Measurements from ENCODE around the gene SIN3A. TPM values are rescaled to one million over a fixed set of nuclear protein-coding genes. Genes with fewer than 3 reads are reported as not detected.

SIN3A gene
- total and polyA plus RNA-seq, 2 experiments from 2014 or later, result 13.9 to 27.7 TPM

- Histone ChIP-seq H3K9me2 (ENCODE audit: insufficient read depth) (no peaks in the 10 kb centered on the region), H3K79me2 (ENCODE audit: insufficient read depth) (no peaks in the 10 kb centered on the region), H3K9ac (no peak overlapping the region), H3K4me1 (ENCODE audit: insufficient read depth) (no peaks in the 10 kb centered on the region), H3K27me3 (replicated peaks; ENCODE audit: insufficient read depth) (no peaks in the 10 kb centered on the region), H2AFZ (no peak overlapping the region), H4K20me1 (ENCODE audit: insufficient read depth) (no peaks in the 10 kb centered on the region), H3F3A (ENCODE audit: insufficient read depth) (no peaks in the 10 kb centered on the region), H3K9me3 (ENCODE audit: low read depth) (no peaks in the 10 kb centered on the region), H3K27ac (no peak overlapping the region), H3K4me2 (ENCODE audit: unreplicated experiment) (no peak overlapping the region), H3K36me3 (ENCODE audit: low read depth) (no peaks in the 10 kb centered on the region), H3K4me3 (no peak overlapping the region)
- WGBS, 2 experiments (ENCODE audit: low coverage in 1 of 2, low lambda C conversion rate in 2 of 2, missing lambda C conversion rate in 2 of 2), result 91 to 96% methylated on average over 10 of the region's 10 CpGs
- in situ Hi-C loops (cut with MboI), result no loop called here
- TF ChIP-seq EZH2 (IDR thresholded peaks at IDR 0.05; ENCODE audit: insufficient read depth, poor library complexity, severe bottlenecking) (no peak), EZH2phosphoT487 (IDR thresholded peaks at IDR 0.05; ENCODE audit: insufficient read depth, low read depth) (no peak)
- DNase-seq, result no peak
Observed at GRCh38 chr15:75358771-75359536, 92.5 kb downstream of the SIN3A start.

- Histone ChIP-seq H3K9ac (no peak overlapping the region), H3K4me2 (ENCODE audit: unreplicated experiment) (no peak overlapping the region), H3K79me2 (ENCODE audit: insufficient read depth) (no peaks in the 10 kb centered on the region), H3K27me3 (replicated peaks; ENCODE audit: insufficient read depth) (no peaks in the 10 kb centered on the region), H2AFZ (no peak overlapping the region), H3F3A (ENCODE audit: insufficient read depth) (no peaks in the 10 kb centered on the region), H3K27ac (no peak overlapping the region), H3K4me3 (no peak overlapping the region), H3K4me1 (ENCODE audit: insufficient read depth) (no peaks in the 10 kb centered on the region), H3K9me2 (ENCODE audit: insufficient read depth) (no peaks in the 10 kb centered on the region), H3K36me3 (ENCODE audit: low read depth) (no peaks in the 10 kb centered on the region), H3K9me3 (ENCODE audit: low read depth) (no peaks in the 10 kb centered on the region), H4K20me1 (ENCODE audit: insufficient read depth) (no peaks in the 10 kb centered on the region)
- TF ChIP-seq EZH2phosphoT487 (IDR thresholded peaks at IDR 0.05; ENCODE audit: insufficient read depth, low read depth) (no peak), EZH2 (IDR thresholded peaks at IDR 0.05; ENCODE audit: insufficient read depth, poor library complexity, severe bottlenecking) (no peak)
- no peak for DNase-seq
- 90 to 93% methylated on average over 17 of the region's 17 CpGs for WGBS, 2 experiments (ENCODE audit: low coverage in 1 of 2, low lambda C conversion rate in 2 of 2, missing lambda C conversion rate in 2 of 2)
- in situ Hi-C loops (cut with MboI), result no loop called here
Observed at GRCh38 chr15:75357976-75358673, 93.4 kb downstream of the SIN3A start.

- H3K9me2 ChIP-seq (ENCODE audit: insufficient read depth), result no peaks in the 10 kb centered on the region
- H3K4me2 ChIP-seq (ENCODE audit: unreplicated experiment), result no peak overlapping the region
- H4K20me1 ChIP-seq (ENCODE audit: insufficient read depth), result no peaks in the 10 kb centered on the region
- no peak for DNase-seq
- no peak overlapping the region for H3K9ac ChIP-seq
- no peak overlapping the region for H3K27ac ChIP-seq
- no peaks in the 10 kb centered on the region for H3K27me3 ChIP-seq (replicated peaks; ENCODE audit: insufficient read depth)
- in situ Hi-C loops (cut with MboI), result no loop called here
- no peaks in the 10 kb centered on the region for H3K36me3 ChIP-seq (ENCODE audit: low read depth)
- H3K9me3 ChIP-seq (ENCODE audit: low read depth), result no peaks in the 10 kb centered on the region
- H2AFZ ChIP-seq, result no peak overlapping the region
- no peaks in the 10 kb centered on the region for H3F3A ChIP-seq (ENCODE audit: insufficient read depth)
- H3K4me3 ChIP-seq, result no peak overlapping the region
- no peaks in the 10 kb centered on the region for H3K4me1 ChIP-seq (ENCODE audit: insufficient read depth)
- TF ChIP-seq EZH2phosphoT487 (IDR thresholded peaks at IDR 0.05; ENCODE audit: insufficient read depth, low read depth) (no peak), EZH2 (IDR thresholded peaks at IDR 0.05; ENCODE audit: insufficient read depth, poor library complexity, severe bottlenecking) (no peak)
- H3K79me2 ChIP-seq (ENCODE audit: insufficient read depth), result no peaks in the 10 kb centered on the region
- 89 to 94% methylated on average over 19 to 20 of the region's 20 CpGs for WGBS, 2 experiments (ENCODE audit: low coverage in 1 of 2, low lambda C conversion rate in 2 of 2, missing lambda C conversion rate in 2 of 2)
Observed at GRCh38 chr15:75356517-75356916, 95.0 kb downstream of the SIN3A start.

GRCh38 chr15:75356006-75356405, 95.5 kb downstream of the SIN3A start:
- in situ Hi-C loops (cut with MboI), result no loop called here
- WGBS, 2 experiments (ENCODE audit: low coverage in 1 of 2, low lambda C conversion rate in 2 of 2, missing lambda C conversion rate in 2 of 2), result 86 to 87% methylated on average over 14 to 28 of the region's 28 CpGs
- H3K27me3 ChIP-seq (replicated peaks; ENCODE audit: insufficient read depth), result no peaks in the 10 kb centered on the region
- no peak overlapping the region for H3K4me3 ChIP-seq
- H3K27ac ChIP-seq, result no peak overlapping the region
- H3K79me2 ChIP-seq (ENCODE audit: insufficient read depth), result no peaks in the 10 kb centered on the region
- TF ChIP-seq EZH2phosphoT487 (IDR thresholded peaks at IDR 0.05; ENCODE audit: insufficient read depth, low read depth), result no peak
- no peak for TF ChIP-seq EZH2 (IDR thresholded peaks at IDR 0.05; ENCODE audit: insufficient read depth, poor library complexity, severe bottlenecking)
- H4K20me1 ChIP-seq (ENCODE audit: insufficient read depth), result no peaks in the 10 kb centered on the region
- H3K4me1 ChIP-seq (ENCODE audit: insufficient read depth), result no peaks in the 10 kb centered on the region
- no peaks in the 10 kb centered on the region for H3F3A ChIP-seq (ENCODE audit: insufficient read depth)
- H3K9me2 ChIP-seq (ENCODE audit: insufficient read depth), result no peaks in the 10 kb centered on the region
- H3K9ac ChIP-seq, result no peak overlapping the region
- H2AFZ ChIP-seq, result no peak overlapping the region
- no peaks in the 10 kb centered on the region for H3K9me3 ChIP-seq (ENCODE audit: low read depth)
- DNase-seq, result no peak
- H3K36me3 ChIP-seq (ENCODE audit: low read depth), result no peaks in the 10 kb centered on the region
- H3K4me2 ChIP-seq (ENCODE audit: unreplicated experiment), result no peak overlapping the region

Measured in GM23248 (cell line).